Lower leg skin (tissue), 4 donors: ENCODE results near the gene CDON. TPM values are rescaled to one million over a fixed set of nuclear protein-coding genes. Genes with fewer than 3 reads are reported as not detected.

Experiments
- DNase-seq, 2 donors: peaks; one replicate each; pipeline ENCODE4 v3.0.0-alpha.2; 2019; ENCODE audit warnings: low spot score in 2 of 2
- H3K4me3 ChIP-seq: fragments of 200-600 bp; sonication (generic); 2 replicates; pipeline ENCODE4 v1.5.1; 2017; ENCODE audit warnings: mild to moderate bottlenecking, low read depth; ENCODE audit not compliant: poor library complexity, severe bottlenecking
- CTCF ChIP-seq, 3 donors: fragments of 450-650 bp; IDR thresholded peaks; one replicate each; pipeline ENCODE4 v1.5.1; 2016; ENCODE audit warnings: antibody characterized with exemption in 3 of 3, mild to moderate bottlenecking in 3 of 3, moderate library complexity in 2 of 3
- POLR2A ChIP-seq, 2 donors: fragments of 450-650 bp; IDR thresholded peaks; one replicate each; pipeline ENCODE4 v1.6.1; 2016 to 2017; ENCODE audit warnings: antibody characterized with exemption in 2 of 2, mild to moderate bottlenecking in 1 of 2, moderate library complexity in 1 of 2
- WGBS, 2 donors: methylation state at CpG; one replicate each; pipeline ENCODE4 v1.1.5; 2018; 5-methylcytosine and 5-hydroxymethylcytosine counted together
- intact Hi-C: fragments of 100-400 bp; cut with DNase I; formaldehyde crosslinking; loops from one replicate; pipeline ENCODE4 v1.15.0; 2023; ENCODE audit warnings: low total_unique reads
- total RNA-seq, 4 donors: library from RNA; depleted of rRNA; stranded (reverse); fragments of >200 nt; gene quantifications; one replicate each; pipeline ENCODE4 v1.1.0, GENCODE V29; 2016

Gene CDON
- total RNA-seq, 4 donors from 2014 or later: 12.3 to 21.0 (median 18.0) TPM

GRCh38 chr11:125931668-125932067 lies 131.0 kb downstream of the CDON start:
- WGBS, 2 donors: 27 to 28% methylated on average over 6 of the region's 6 CpGs
- intact Hi-C loops: no loop called here
- DNase-seq: no peak
- TF ChIP-seq POLR2A (IDR thresholded peaks at IDR 0.05): no peak
- TF ChIP-seq CTCF (IDR thresholded peaks at IDR 0.05): no peak
- no peak overlapping the region for H3K4me3 ChIP-seq

DNA sequence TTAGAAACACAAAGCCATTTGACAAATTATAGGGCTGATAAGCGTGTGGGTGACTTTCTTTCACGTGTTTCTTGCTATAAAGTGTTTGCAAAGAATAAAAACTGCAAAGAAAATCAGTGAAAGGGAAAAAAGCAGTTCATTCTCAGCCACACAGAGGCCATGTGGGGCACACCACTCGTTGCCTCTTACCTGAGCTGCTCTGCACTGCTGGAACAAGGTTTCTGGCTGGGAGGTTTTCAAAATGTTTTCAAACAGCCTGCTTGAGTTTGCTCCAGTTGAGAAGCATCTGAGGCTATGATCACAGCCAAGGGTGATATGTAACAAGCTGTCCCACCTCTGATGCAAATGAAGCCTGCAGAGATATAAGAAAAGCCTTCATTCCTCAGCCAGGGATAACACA lies 131.6 kb downstream of the CDON start:
- TF ChIP-seq POLR2A (IDR thresholded peaks at IDR 0.05) (no peak), CTCF (IDR thresholded peaks at IDR 0.05) (no peak)
- no peak for DNase-seq
- WGBS, 2 donors: 53 to 66% methylated on average over 3 of the region's 3 CpGs
- intact Hi-C loops: no loop called here
- H3K4me3 ChIP-seq: no peak overlapping the region

- TF ChIP-seq CTCF (IDR thresholded peaks at IDR 0.05) (no peak), POLR2A (IDR thresholded peaks at IDR 0.05) (no peak)
- WGBS, 2 donors: 92 to 93% methylated on average over 11 of the region's 11 CpGs
- intact Hi-C loops: no loop called here
- no peak overlapping the region for H3K4me3 ChIP-seq
- no peak for DNase-seq
Observed at GRCh38 chr11:125930076-125930450, 132.6 kb downstream of the CDON start.

GRCh38 chr11:125929445-125930075 lies 133.1 kb downstream of the CDON start:
- no peak for DNase-seq
- no peak for TF ChIP-seq CTCF (IDR thresholded peaks at IDR 0.05)
- TF ChIP-seq POLR2A (IDR thresholded peaks at IDR 0.05): no peak
- H3K4me3 ChIP-seq: no peak overlapping the region
- intact Hi-C loops: no loop called here
- WGBS, 2 donors: 72 to 83% methylated on average over 9 of the region's 9 CpGs

DNA sequence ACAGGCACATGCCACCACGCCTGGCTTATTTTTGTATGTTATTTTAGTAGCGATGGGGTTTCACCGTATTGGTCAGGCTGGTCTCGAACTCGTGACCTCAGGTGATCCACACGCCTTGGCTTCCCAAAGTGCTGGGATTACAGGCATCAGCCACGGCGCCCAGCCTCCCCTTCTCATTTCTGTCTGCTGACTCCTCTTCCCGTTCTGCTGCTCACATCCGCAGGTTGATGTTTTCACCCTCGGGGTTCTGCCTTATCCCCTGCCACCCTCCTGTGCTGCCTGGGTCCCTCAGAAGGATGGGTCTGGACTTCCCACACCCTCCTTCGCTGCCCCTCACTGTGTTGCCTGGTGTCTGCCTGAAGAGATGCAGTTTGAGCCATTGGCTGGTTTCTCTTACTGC lies 136.0 kb downstream of the CDON start:
- H3K4me3 ChIP-seq: no peak overlapping the region
- DNase-seq: peak in 1 of 2 donors; percentile 58
- no peak for TF ChIP-seq POLR2A (IDR thresholded peaks at IDR 0.05)
- no peak for TF ChIP-seq CTCF (IDR thresholded peaks at IDR 0.05)
- WGBS, 2 donors: 93% methylated on average over 12 of the region's 12 CpGs
- intact Hi-C loops: no loop called here

- intact Hi-C loops: no loop called here
- DNase-seq: no peak
- TF ChIP-seq POLR2A (IDR thresholded peaks at IDR 0.05): no peak
- TF ChIP-seq CTCF (IDR thresholded peaks at IDR 0.05): no peak
- no peak overlapping the region for H3K4me3 ChIP-seq
- 78 to 82% methylated on average over 3 of the region's 3 CpGs for WGBS, 2 donors
Observed at GRCh38 chr11:125925804-125926203, 136.9 kb downstream of the CDON start.
